ENCODE results near the gene SLC25A10. TPM values are rescaled to one million over a fixed set of nuclear protein-coding genes. Genes with fewer than 3 reads are reported as not detected.

Gene SLC25A10
- total and polyA plus RNA-seq, 2 donors (not counting 3 experiments of a cell fraction or from before 2014, with no cell fraction given) = 16.7 to 17.2 TPM

DNA sequence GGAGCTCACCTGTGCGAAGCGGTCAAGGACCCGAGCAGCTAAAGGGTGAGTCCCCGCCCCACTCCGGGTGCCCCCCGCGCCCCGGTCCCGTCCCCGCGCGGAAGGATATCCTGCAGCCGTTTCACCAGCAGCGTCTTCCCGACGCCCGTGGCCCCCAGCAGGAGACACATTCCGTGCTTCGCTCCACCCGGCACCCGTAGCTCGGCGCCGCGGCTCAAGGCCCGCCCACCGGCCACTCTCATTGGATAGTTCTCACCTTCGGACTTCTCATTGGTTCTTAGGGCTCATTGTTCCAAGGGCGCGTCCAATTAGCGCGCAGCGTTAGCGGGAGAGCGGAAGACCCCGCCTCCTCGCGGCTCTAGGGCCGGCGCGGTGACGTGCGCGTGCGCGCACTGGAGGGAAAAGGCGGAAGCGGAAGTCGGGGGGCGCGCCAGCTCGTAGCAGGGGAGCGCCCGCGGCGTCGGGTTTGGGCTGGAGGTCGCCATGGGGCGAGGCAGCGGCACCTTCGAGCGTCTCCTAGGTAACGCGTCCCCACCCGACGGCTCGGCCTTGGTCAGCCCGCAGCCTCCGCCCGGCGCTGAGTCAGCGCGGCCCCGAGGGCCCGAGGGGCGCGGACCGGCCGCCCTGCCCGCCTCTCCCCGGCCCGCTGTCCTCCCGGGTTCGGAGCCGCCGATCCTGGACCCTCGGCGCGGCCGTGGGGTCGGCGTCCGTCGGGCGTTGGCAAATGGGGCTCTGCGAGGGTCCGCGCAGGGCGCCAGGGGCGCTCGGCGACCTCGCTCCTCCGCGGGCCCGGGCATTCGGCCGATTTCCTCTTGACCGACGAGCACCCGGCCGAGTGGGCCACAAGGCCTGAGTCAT, 28.3 kb upstream of the SLC25A10 start, which contains the start of the genes ARL16 and HGS:
Gene ARL16, minus strand, starts transcription at position 214 of the 858 bp plus-strand sequence. Its CDS starts 44 bp downstream, at position 170.
Gene HGS, plus strand, starts transcription at position 428 of the 858 bp plus-strand sequence. Its CDS starts 56 bp downstream, at position 484.
- H3K4me2 ChIP-seq (ENCODE audit: insufficient read depth, low read length) = peak within 1 kb of the TSS; percentile 48
- peak within 1 kb of the TSS; percentile 39 for H2AFZ ChIP-seq (ENCODE audit: low read depth, low read length)
- peak; percentile 60 for TF ChIP-seq MYC (IDR thresholded peaks at IDR 0.05; ENCODE audit: low read depth, low read length)
- TF ChIP-seq EZH2 (IDR thresholded peaks at IDR 0.05; ENCODE audit: borderline replicate concordance, low read depth, low read length, severe bottlenecking) = no peak
- TF ChIP-seq, protein P1, sequence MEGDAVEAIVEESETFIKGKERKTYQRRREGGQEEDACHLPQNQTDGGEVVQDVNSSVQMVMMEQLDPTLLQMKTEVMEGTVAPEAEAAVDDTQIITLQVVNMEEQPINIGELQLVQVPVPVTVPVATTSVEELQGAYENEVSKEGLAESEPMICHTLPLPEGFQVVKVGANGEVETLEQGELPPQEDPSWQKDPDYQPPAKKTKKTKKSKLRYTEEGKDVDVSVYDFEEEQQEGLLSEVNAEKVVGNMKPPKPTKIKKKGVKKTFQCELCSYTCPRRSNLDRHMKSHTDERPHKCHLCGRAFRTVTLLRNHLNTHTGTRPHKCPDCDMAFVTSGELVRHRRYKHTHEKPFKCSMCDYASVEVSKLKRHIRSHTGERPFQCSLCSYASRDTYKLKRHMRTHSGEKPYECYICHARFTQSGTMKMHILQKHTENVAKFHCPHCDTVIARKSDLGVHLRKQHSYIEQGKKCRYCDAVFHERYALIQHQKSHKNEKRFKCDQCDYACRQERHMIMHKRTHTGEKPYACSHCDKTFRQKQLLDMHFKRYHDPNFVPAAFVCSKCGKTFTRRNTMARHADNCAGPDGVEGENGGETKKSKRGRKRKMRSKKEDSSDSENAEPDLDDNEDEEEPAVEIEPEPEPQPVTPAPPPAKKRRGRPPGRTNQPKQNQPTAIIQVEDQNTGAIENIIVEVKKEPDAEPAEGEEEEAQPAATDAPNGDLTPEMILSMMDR (IDR thresholded peaks at IDR 0.05; ENCODE audit: extremely low read depth in 1 of 2, insufficient read depth in 1 of 2, low read depth in 1 of 2, low read length in 2 of 2) = no peak
- peak; percentile 87 for TF ChIP-seq FOS (IDR thresholded peaks at IDR 0.05; ENCODE audit: borderline replicate concordance, insufficient read depth, low read length)
- peak; percentile 71 for TF ChIP-seq POLR2A (IDR thresholded peaks at IDR 0.05; ENCODE audit: low read depth, low read length)
- no peak for TF ChIP-seq JUN (IDR thresholded peaks at IDR 0.05; ENCODE audit: borderline replicate concordance, insufficient read depth, insufficient read length, low read depth)
- no peak for TF ChIP-seq GATA2 (IDR thresholded peaks at IDR 0.05; ENCODE audit: insufficient read depth, insufficient read length, low read depth, low read length)
- TF ChIP-seq, protein P2, sequence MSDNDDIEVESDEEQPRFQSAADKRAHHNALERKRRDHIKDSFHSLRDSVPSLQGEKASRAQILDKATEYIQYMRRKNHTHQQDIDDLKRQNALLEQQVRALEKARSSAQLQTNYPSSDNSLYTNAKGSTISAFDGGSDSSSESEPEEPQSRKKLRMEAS (IDR thresholded peaks at IDR 0.05; ENCODE audit: insufficient read depth, insufficient read length) = peak; percentile 2
- peak; percentile 75 for TF ChIP-seq POLR2AphosphoS5 (IDR thresholded peaks at IDR 0.05; ENCODE audit: insufficient read depth, low read depth, low read length)
- FAIRE-seq = peak; percentile 99
- POLR2A ChIA-PET = interaction anchor here (1.0 kb wide), 3 partner anchors 10 to 19 kb away, joined by 3 to 4 read pairs (median 3); partner anchors contain the start of genes CCDC137, MRPL12 and OXLD1
- no peaks in the 10 kb centered on the region for H3K27me3 ChIP-seq (ENCODE audit: control insufficient read depth in 2 of 2, insufficient read depth in 2 of 2, low read length in 2 of 2)
- peak within 1 kb of the TSS; percentile 50 for H3K27ac ChIP-seq (ENCODE audit: insufficient read depth, low read depth, low read length)
- H3K79me2 ChIP-seq (ENCODE audit: control insufficient read depth, insufficient read depth, low read length) = peaks cover 66% of the 10 kb centered on the region
- H3K9me3 ChIP-seq (replicated peaks; ENCODE audit: control insufficient read depth, insufficient read depth, low read length) = no peaks in the 10 kb centered on the region
- CTCF ChIA-PET = interaction anchor here (3.0 kb wide), 1 partner anchor 18 kb away, joined by 19 read pairs; the partner anchor contains the start of gene MRPL12
- peak within 1 kb of the TSS; percentile 46 to 93 (median 66) for H3K4me3 ChIP-seq (replicated peaks in 1 of 3; ENCODE audit: insufficient read depth in 1 of 3, low read depth in 1 of 3, low read length in 3 of 3)
- no peaks in the 10 kb centered on the region for H4K20me1 ChIP-seq (replicated peaks; ENCODE audit: control insufficient read depth, extremely low read depth, insufficient read depth, low read length)
- dilution Hi-C loops (cut with MboI; ENCODE audit: extremely low pct_ligation_motif_present, low sequenced_read_pairs) (no loop called here), intact Hi-C loops (cut with micrococcal nuclease) (loop anchor here (1.0 to 2.0 kb wide), 3 partner anchors 18 to 27 kb away; partner anchors contain the start of genes CCDC137, MRPL12 and OXLD1)
- DNase-seq (ENCODE audit: low read depth, low spot score) = peak; percentile 100
- peaks cover 16% of the 10 kb centered on the region for H3K4me1 ChIP-seq (ENCODE audit: control insufficient read depth, extremely low read depth, insufficient read depth, low read length)
- H3K36me3 ChIP-seq (ENCODE audit: control insufficient read depth in 2 of 2, extremely low read depth in 1 of 2, insufficient read depth in 2 of 2, low read length in 2 of 2) = peaks cover 9 to 34% of the 10 kb centered on the region in 2 experiments
- TSS peak; percentile 4 for BruUV-seq (replicated peaks)
- no peaks in the 10 kb centered on the region for H3K9me1 ChIP-seq (replicated peaks; ENCODE audit: control insufficient read depth, extremely low read depth, insufficient read depth, low read length)
- H3K9ac ChIP-seq (replicated peaks; ENCODE audit: extremely low read depth, insufficient read depth, low read length) = peak within 1 kb of the TSS; percentile 87
